ENCODE data around the gene ARSJ.
"Not testable (repeated sequence)": the region's sequence is repeated elsewhere in the genome, so short reads cannot be mapped to it uniquely, and the experiment has no call there.

The ARSJ gene

DNA sequence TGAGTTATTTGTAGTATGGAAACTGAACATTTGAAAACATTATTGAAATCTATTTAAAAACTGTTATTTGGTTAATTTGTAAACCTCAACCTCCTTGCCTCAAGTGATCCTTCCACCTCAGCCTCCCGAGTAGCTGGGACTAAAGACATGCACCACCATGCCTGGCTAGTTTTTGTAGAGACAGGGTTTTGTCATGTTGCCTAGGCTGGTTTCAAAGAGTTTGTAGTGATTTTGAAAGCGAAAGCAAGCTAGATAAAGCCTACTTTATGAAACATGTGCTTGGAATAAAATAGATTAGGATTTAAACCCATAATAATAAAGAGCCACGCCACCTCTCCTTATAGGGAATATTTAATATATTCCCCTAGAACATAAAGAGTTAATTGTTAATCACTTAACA is 23.5 kb downstream of the ARSJ start:
- no peak for FAIRE-seq

DNA sequence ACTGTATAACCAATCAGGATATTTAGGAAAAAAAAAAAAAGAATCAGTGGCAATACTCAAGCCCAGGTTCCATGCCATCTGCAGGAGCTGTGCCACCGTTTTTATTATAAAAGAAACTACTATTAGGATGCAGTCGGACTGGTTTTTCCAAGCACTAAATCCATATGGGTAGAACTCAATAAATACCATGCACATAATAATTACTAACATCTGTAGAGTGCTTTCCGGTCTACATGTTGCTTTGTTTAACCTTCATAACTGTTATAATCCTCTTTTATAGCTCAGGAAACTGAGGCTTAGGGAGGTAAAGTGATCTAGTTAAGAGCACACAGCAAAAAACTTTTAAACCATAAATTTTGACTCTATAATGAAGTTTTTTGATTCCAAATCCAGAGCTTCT is 24.0 kb downstream of the ARSJ start:
- FAIRE-seq, result peak; percentile 17

DNA sequence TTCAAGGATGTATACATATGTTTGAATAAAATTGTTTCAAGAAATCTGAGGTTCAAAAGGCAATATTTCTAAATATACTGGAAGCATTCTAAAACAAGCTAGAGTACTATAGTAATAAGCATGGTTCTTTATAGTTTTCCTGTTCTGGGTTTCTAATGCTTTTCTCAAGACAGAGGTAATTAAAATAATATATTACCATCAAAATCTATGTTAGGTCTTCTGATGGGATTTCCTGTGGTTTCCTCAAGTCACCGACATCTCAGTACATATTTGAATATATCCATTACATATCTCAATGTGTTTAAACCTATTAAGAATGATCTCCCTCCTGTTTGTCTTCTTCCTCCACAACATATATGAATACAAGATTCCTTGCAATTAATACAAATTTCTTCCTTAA is 25.6 kb downstream of the ARSJ start:
- FAIRE-seq, result no peak

DNA sequence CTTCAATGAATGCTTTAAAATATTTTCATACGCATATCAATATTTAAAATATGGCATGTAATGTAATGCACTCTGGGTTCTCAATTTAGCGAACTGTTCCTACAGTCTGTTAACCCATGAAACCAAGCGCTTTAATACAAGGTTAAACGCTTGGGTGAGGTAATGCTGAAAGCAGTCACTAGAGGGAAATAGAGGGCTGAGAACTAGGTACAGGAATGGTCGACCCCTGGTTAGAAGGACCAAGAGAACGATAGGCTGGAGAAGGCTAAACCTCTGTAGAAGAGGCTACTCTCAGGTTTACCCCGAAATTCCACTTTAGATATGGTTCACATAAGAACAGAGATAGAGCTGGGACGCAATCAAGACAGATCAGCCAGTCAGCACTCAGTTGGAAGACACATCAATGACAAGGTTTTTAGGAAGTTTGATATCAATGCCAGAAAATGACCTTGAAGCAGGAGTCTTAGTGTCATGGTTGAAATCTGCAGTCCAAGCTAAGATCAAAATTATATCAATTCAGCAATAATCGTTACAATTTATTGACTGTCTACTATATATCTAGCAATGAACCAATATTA is 26.9 kb downstream of the ARSJ start:
- peak; percentile 95 for FAIRE-seq

DNA sequence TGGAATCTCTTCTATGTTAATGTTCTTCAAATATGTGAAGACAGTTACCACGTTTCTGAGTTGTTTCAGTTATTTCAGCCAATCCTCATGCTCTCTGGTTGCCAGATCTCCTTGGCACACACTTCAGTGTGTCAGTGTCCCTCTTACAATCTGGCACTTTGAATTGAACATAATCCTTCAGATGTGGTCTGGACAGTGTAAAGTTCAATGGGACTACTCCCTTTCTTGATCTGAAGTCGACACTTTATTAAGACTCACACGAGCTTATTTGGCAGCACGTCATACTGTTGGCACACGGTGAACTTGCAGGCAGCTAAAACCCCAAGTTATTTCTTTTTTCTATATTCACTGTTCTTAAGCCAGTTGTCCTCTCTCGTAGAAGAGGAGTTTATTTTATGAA is 28.2 kb downstream of the ARSJ start:
- no peak for FAIRE-seq

DNA sequence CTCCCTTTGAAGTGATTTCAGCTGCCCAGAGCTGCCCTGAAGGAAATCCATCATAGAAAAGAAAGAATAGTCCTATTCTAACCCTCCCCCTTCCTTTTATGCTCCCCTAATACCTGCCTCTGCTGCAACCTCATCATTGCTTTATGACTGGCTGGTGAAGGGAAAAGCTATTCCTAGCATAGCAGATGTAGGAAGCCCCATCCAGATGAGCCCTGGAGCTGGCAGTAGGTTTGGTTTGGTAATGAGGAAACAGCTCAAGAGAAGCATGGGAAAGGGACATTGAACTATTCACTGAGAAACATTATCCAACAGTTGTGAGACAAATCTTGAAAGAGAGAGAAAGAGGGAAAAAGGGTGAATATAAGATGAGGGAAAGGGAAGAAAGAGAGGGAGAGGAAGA is 29.2 kb downstream of the ARSJ start:
- FAIRE-seq, result no peak

DNA sequence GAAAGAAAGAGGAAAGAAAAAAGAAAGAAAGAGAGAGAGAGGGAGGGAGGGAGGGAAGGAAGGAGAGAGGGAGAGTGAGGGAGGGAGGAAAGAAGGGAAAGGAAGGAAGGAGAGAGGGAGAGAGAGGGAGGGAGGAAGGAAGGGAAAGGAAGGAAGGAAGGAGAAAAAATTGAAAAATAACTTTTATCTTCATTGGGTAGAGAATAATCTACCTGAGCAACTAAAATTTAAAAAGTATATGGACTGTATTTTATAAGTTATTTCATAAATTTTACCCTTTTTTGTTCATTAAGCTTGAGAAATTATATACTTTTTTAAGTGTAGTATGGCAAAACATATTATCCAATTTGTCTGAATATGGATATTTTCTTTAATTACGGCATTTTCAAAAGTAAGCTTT is 32.0 kb downstream of the ARSJ start:
- FAIRE-seq, result no peak

DNA sequence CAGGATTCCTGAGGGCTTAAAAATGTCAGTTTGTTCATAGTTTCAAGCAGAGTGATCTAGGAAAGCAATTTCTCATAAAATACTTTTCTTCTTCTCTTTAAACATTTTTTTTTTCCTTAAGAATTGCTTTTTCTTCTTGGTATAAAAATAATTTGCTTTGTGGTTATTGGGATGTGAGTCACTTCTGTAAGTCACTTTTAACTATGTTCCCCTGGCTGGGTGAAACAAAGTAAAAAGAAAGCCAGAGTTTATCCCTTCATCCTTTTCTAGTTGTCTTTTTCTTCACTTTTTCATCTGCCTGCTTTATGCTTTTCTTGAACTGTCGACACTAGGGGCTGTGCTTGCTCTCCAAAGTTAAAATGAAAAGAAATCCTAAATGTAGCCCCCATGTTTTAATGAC is 33.5 kb downstream of the ARSJ start:
- FAIRE-seq, result no peak

DNA sequence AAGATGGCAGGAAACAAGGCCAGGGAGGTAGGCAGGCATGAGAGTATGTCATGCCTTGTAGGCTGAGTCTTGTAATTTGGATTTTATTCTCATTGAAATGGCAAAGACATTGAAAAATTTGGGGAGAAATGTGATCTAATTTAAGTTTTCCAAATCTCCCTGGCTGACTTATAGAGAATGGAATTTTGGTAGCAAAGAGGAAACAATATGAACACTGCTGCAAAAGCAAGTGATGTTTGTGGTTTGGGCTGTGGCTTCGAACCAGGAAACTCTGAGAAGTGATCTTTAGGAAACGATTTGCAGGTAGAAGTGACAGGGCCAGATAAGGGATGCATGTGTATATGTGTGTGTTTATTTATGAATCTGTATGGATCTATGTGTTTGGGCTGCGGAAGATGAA is 35.6 kb downstream of the ARSJ start:
- no peak for FAIRE-seq

DNA sequence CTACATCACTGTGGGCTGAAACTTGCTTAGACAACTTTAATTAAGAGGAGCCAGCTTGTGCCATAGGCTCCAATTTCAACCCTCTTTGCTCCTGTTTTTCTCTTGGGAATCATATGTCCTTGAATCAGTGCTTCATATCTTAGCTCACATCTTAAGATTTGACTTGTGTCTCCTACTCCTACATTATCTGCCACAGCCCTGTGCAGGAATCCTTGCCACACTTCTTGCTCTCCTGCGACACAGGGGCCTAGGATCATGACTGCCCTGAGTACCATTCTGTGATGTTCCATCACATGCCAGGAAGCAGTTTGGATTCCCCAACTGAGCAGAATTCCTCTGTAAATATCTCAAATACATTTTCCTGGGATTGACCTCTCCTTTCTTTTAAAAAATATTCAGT is 36.4 kb downstream of the ARSJ start:
- no peak for FAIRE-seq

DNA sequence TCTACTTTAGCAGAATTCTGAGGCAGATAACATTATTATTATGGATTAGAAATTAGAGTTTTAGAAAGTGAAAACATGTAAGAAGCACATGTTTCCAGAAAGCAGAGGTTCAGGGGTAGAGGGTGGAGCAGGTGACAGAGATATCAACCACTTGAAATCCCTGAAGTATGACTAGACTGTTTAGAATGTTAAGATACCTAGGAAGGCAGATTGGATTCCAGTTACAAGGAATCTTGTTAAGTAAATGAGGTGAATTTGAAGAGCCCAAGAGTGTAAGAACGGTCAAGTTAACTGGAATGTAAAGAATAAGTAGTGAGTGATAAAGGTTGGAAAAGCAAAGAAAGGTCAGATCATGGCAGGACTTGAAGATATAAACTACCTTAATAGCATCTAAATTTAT is 37.6 kb downstream of the ARSJ start:
- FAIRE-seq, result no peak

DNA sequence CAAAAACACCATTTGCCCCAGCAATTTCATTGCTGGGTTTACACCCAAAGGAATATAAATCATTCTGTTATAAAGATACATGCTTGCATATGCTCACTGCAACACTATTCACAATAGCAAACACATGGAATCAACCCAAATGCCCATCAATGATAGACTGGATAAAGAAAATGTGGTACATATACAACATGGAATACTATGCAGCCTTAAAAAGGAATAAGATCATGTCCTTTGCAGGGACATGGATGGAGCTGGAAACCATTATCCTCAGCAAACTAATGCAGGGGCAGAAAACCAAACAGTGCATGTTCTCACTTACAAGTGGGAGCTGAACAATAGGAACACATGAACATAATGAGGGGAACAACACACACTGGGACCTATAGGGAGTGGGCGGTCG is 39.3 kb downstream of the ARSJ start:
- not testable (repeated sequence) for FAIRE-seq

DNA sequence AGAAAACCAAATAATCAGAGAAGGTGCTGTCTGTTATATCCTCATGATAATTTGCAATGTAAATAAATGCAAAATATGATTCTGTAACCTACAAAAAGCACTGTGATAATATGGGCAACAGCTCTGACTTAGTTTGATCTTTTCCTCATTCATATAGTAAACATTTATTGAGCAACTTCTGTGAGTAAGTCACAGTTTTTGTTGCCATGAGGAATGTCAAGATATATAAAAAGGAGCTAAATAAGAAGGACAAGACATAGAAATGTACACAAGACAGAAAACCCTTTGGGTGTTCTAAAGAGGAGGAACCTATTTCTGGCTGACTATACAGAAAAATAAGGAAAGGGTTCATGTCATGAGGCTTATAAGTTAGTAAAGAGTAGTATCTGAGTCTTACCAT is 44.3 kb downstream of the ARSJ start:
- no peak for FAIRE-seq

DNA sequence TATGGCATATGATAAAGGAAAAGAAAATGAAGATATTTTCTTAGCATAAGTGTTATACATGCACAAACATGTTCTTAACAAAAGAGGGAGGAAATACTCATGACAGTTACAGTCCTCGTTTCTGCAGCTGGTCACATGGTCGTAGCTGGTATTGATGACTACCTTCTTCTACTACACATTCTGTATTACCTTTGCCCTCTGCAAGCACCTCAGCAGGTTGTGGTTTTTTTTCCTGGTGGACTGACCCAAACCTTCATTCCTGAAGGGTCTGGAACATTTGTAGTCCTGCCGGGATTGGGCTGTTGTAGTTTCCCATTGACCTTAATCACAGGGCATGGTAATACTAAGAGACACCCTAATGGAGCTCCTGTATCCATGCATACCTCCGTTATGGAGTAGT is 54.7 kb downstream of the ARSJ start:
- not testable (repeated sequence) for FAIRE-seq

DNA sequence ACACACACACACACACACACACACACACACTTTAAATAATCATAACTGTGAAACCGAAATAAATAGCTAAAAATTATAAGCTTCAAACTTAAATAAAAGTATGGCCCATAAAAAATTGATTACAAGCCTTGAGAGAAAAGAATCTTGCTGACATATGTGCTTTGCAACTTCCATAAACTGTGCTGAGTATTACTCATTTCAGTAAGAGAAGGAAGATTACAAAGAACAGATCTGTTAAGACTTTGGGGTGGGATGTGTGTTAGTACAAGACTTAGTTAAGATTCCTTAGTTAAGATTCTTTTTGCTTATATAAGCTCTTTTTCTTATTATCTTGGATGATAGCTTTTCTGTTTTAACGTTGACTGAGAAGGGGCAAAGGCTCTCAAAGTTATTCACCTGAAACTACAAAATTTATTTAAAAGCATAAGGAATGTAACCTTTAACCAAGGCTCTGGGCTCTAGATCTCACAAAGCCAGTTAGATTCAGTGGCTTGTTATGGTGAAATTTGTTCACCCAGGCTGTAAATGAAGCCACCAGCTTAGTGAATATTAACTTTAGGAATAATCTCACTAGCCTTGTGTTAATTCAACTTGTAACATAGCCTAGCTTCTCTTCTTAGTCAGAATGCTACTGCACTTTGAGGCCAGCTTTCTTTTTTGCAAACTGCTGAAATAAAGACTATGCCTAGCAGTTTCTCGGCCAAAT is 58.2 kb downstream of the ARSJ start:
- FAIRE-seq, result no peak

DNA sequence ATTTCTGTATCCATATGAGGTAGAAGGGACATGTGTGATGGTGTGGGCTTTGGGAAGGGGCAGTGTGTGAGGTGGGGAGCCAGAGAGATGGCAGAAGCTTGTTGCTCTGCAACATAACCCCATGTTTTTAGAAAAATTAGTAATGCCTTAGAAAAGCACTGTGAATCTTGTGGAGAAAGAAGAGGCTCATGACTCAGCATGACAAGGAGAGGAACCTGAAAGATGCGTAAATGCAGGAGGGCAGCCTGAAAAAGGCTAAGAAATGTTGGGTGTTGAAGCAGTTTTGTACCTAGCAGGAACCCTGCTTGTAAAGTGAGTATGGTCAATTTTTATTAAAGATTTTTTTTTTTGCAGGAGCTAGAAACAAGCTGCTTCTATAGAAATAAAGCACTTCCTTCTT is 59.8 kb downstream of the ARSJ start:
- no peak for FAIRE-seq

DNA sequence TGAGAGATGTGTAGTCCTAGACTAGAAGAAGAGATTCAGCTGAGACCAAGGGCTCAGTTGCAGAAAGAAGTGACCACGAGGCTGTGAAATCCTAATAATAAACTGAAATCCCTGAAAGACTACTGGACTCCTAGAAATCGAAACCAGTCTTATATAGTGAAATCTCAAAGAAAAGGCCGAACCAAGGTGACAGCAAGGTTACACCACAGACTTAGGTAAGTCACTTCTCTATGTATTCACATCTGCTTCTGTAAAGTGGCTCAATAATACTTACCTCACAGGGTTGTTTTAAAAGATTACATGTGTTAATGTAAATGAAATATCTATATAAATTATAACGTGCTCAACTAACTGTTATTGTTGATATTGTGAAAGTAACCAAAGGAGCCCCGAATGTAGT is 60.3 kb downstream of the ARSJ start:
- FAIRE-seq, result no peak

DNA sequence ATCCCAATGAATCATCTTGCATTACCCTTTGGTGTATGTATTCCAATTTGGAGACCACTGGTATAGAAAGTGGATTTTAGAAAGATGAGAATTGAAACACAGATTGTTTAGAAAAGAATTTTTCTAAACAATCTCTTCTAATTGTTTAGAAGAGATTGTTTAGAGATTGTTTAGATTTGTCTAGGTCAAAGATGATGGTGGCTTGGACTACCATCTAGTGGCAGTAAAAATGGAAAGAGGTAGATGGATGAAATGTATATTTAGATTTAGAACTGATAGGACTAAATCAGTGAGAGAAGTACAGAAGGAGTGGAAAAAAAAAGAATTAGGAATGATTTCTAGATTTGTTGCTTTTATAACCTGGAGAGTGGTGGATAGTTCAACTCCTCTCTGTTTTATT is 70.6 kb downstream of the ARSJ start:
- no peak for FAIRE-seq

DNA sequence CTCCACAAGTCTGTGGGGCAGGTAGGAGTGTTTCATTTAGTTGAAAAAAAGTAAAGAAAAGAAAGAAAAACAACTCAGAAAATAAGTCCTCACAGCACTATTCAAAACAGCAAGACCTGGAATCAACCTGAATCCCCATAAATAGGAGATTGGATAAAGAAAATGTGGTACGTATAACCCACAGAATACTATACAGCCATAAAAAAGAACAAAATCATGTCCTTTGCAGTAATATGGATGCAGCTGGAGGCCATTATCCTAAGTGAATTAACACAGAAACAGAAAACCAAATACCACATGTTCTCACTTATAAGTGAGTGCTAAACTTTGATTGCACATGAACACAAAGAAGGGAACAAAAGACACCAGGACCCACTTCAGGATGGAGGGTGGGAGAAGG is 71.9 kb downstream of the ARSJ start:
- no peak for FAIRE-seq

DNA sequence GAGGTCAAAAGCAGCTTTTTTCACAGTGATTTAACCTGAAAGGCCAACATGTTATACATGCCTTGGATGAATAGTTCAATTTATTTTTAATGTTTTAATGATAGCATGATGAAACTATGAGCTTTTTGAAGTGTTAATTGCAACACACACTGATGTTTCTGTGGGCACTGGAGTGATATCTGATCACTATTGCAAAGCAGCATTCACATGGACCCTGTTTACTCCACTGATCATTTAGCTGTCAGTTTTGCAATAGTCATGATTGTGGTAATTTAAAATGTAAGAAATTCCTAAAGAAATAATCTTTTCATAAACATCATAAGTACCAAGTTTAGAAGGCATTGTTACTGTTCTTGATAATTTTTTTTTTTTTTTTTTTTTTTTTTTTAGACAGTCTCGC is 74.1 kb downstream of the ARSJ start:
- FAIRE-seq, result no peak

DNA sequence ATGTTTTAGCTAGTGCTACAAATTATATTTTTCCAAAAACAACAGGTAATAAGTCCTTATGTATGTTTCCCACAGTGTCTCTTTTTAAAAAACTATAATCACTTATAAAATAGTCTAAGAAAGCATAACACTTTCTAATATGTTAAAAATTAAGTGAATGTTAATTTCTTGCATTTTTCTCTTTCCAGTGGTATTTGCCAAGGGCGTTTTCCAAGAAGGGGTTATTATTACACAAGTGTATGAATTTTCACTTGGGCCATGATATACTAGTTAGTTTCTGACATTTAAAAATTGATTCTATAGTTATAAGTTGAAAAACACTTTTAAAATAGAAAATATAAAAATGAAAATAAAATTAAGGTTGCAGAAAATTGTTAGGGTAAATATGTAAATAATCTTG is 74.6 kb downstream of the ARSJ start:
- no peak for FAIRE-seq

DNA sequence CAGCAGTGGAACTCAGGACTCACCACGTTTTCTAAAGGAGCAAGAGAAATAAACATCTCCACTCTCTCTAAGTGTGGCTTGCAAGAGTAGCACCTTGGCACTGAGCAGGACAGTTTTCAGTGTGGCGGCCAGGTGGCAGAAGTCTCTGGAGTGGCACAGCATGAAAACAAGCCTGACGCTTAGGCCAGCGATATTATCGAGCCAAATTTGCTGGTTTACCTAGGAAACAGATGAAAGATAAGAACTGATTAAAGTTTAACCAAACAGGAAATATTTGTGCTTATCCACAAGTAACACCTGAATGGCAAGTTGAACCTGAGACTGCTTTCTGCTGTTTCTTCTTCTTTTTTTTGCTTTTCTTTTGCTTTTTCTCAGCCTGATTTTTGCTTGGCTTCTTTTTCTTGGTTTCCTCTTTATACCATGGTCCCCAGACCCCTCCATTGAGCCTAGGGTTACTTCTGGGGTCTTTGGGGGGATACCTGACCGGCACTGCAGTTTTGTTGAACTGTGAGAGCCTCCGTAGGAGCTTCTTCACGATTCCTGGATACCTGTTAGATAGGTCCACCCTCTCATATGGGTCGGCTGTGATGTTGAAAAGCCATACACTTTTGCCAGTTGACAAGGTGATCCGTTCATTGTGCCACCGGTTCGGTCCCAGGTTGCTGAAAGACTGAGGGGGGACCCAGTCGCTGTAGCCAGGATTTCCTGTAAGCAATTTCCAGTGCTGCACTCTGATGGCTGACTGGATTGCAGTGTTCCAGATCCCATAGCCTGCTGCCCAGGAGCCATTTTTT is 77.3 kb downstream of the ARSJ start:
- FAIRE-seq, result peak; percentile 99

DNA sequence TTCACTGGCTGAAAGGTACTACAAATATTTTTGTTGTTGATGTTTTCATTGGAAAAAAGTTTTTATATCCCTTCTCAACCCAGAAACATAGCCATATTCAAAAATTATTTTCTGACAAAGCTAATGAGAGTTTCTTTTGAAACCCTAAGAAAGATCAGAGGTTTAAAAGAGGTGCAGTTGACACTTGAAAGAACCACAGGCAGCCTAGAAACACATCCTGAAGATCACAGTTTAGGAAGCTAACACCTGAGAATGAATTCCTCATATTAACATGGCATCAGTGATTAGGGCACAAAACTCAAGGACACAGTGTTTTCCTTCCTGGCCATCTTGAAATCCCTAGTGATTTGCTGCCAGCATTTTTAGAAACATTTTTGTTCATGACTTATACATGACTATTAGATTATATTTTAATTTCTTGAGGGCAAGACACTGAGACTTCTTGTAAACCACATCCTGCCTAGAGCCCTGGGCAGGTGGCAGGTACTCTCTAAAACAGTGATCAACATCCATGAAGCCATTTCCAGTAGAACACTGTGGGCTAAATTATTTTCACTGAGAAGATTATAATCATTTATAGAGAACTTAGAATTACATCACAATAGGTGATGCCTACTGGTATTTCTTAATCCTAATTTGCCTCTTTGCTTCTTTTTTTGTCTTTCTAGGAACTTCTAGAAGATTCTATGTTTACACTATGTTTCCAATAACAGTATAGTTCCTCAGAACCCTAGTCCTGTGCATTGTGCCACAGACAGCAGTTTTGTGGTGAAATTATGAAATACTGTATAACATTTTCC is 80.0 kb downstream of the ARSJ start:
- FAIRE-seq, result no peak

DNA sequence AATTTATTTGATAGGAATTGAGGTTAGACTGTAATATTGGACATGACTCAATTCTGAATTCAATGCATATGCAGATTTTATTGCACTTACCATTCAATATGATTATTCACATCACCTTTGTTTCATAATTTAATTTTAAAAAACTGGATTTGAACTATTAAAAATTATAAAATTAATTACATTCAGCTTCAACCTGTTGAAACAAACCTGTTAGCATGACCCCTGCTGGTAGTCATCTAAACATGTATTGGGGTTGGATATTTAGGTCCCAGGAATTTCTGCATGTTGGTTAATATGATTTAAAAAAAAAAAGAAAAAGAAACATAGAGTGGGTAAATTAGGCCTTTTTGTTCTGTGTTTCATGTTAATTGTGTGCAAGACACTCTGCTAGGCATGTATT is 85.9 kb downstream of the ARSJ start:
- FAIRE-seq, result no peak
